ENCODE measurements around the gene ST3GAL2.
A peak's percentile ranks its signal among the peaks of the same experiment; 100 is the strongest.

Gene ST3GAL2

DNA sequence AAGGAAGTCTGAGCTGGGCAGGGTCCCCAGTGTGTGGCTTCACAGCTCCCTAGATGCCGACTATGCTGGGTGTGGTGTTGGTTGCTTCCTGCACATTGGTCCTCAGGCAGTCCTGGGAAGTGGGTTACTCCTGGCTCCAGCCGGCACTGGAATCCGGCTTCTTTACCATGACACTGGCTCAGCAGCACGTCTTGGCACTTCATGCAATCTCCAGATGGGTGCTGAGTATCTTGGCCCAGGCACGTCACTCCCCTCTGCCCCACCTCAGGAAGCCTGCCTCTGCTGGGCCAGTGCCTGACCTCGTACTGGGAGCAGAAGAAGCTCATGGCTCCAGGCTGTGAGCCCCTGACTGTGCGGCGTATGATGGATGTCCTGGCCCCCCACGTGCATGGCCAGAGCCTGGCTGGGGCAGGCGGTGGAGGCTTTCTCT is 40.0 kb upstream of the ST3GAL2 start:
- DNase-seq: no peak

DNA sequence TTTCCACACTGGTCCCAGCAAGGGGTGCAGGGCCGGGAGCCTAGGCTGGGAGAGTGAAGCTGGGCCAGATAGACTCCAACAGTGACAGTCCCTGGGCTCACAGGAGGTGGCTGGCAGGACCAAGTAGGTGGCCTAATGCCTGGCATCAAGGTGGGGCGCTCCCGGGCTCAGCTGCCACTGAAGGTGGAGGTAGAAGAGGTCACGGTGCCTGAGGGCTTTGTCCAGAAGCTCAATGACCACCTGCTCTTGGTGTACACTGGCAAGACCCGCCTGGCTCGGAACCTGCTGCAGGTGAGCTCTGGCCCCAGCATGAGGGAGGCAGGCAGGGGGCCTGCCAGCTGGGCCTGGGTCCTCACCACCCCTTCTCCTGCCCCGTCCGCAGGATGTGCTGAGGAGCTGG is 39.3 kb upstream of the ST3GAL2 start:
- H3K9me3 ChIP-seq (replicated peaks; ENCODE audit: insufficient read depth, low read length): no peaks in the 10 kb centered on the region
- DNase-seq: no peak
- H3K4me2 ChIP-seq (ENCODE audit: low read depth, low read length): no peak overlapping the region
- no peak overlapping the region for H3K27ac ChIP-seq (ENCODE audit: low read length)
- no peaks in the 10 kb centered on the region for H3K36me3 ChIP-seq (replicated peaks; ENCODE audit: insufficient read depth, low read length)
- H3K4me1 ChIP-seq (ENCODE audit: low read length): peaks cover 3% of the 10 kb centered on the region; the same call in 1 of the 2 replicates
- no peaks in the 10 kb centered on the region for H3K79me2 ChIP-seq (ENCODE audit: low read length)
- no peaks in the 10 kb centered on the region for H3F3A ChIP-seq (ENCODE audit: insufficient read depth, low read length)
- no peak for TF ChIP-seq EZH2 (optimal IDR thresholded peaks at IDR 0.05; ENCODE audit: low read depth, low read length)
- TF ChIP-seq, protein P1, sequence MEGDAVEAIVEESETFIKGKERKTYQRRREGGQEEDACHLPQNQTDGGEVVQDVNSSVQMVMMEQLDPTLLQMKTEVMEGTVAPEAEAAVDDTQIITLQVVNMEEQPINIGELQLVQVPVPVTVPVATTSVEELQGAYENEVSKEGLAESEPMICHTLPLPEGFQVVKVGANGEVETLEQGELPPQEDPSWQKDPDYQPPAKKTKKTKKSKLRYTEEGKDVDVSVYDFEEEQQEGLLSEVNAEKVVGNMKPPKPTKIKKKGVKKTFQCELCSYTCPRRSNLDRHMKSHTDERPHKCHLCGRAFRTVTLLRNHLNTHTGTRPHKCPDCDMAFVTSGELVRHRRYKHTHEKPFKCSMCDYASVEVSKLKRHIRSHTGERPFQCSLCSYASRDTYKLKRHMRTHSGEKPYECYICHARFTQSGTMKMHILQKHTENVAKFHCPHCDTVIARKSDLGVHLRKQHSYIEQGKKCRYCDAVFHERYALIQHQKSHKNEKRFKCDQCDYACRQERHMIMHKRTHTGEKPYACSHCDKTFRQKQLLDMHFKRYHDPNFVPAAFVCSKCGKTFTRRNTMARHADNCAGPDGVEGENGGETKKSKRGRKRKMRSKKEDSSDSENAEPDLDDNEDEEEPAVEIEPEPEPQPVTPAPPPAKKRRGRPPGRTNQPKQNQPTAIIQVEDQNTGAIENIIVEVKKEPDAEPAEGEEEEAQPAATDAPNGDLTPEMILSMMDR (IDR thresholded peaks at IDR 0.05; ENCODE audit: low read length): no peak
- TF ChIP-seq EZH2phosphoT487 (IDR thresholded peaks at IDR 0.05; ENCODE audit: low read length): no peak
- H3K4me3 ChIP-seq (ENCODE audit: low read length): no peak overlapping the region
- no peaks in the 10 kb centered on the region for H4K20me1 ChIP-seq (ENCODE audit: insufficient read depth, low read length)
- H3K27me3 ChIP-seq (replicated peaks; ENCODE audit: insufficient read depth, low read length): no peaks in the 10 kb centered on the region
- no peaks in the 10 kb centered on the region for H3K9me2 ChIP-seq (replicated peaks; ENCODE audit: insufficient read depth, low read length)
- no peak overlapping the region for H3K9ac ChIP-seq (ENCODE audit: low read length)
- no peak overlapping the region for H2AFZ ChIP-seq (ENCODE audit: low read length)

More for the DNA sequence above, 40.0 kb upstream of the ST3GAL2 start:
- H3K4me2 ChIP-seq (ENCODE audit: low read depth, low read length): no peak overlapping the region
- H3K4me1 ChIP-seq (ENCODE audit: low read length): peaks cover 3% of the 10 kb centered on the region; the same call in 1 of the 2 replicates
- no peak overlapping the region for H3K4me3 ChIP-seq (ENCODE audit: low read length)
- H3K9me2 ChIP-seq (replicated peaks; ENCODE audit: insufficient read depth, low read length): no peaks in the 10 kb centered on the region
- no peak overlapping the region for H2AFZ ChIP-seq (ENCODE audit: low read length)
- H3K27ac ChIP-seq (ENCODE audit: low read length): no peak overlapping the region
- H3K27me3 ChIP-seq (replicated peaks; ENCODE audit: insufficient read depth, low read length): no peaks in the 10 kb centered on the region
- TF ChIP-seq EZH2phosphoT487 (IDR thresholded peaks at IDR 0.05; ENCODE audit: low read length) (no peak), EZH2 (optimal IDR thresholded peaks at IDR 0.05; ENCODE audit: low read depth, low read length) (no peak)
- TF ChIP-seq, protein P1 (IDR thresholded peaks at IDR 0.05; ENCODE audit: low read length): no peak
- H4K20me1 ChIP-seq (ENCODE audit: insufficient read depth, low read length): no peaks in the 10 kb centered on the region
- H3K9me3 ChIP-seq (replicated peaks; ENCODE audit: insufficient read depth, low read length): no peaks in the 10 kb centered on the region
- no peaks in the 10 kb centered on the region for H3F3A ChIP-seq (ENCODE audit: insufficient read depth, low read length)
- no peaks in the 10 kb centered on the region for H3K79me2 ChIP-seq (ENCODE audit: low read length)
- no peak overlapping the region for H3K9ac ChIP-seq (ENCODE audit: low read length)
- no peaks in the 10 kb centered on the region for H3K36me3 ChIP-seq (replicated peaks; ENCODE audit: insufficient read depth, low read length)

DNA sequence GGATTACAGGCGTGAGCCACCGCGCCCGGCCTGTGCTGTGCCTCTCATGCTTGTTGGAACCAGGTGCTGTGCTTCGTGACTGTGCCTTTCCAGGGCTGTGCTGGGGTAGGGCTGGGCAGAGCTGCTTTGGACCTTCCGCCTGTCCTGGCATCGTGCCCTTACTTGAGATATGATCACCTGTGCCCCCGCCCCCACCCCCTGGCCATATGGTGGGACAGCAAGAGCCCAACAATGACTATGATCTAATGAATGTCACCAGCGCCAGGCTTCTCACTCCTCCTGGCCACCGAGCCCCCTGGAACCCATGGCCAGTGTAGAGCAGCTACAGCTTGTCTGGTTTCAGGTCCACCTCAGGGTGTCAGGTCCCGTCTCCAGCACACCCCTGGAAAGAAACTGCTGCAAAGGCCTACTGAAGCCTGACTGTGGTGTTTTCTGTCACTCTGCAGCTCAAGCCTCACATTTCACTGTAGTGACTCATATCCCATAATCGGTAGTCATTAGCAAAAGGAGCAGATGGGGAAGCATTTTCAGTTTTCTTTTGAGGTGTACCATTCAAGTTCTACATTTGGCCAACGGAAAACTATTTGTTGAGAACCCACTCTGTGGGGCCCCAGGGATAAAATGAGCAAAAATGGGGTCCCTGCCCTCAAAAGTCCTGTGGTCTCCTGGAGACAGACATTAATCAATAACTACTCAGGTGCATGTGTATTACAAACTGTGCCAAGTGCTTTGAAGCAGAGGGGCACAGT is 37.5 kb upstream of the ST3GAL2 start:
- Histone ChIP-seq H3K4me3 (ENCODE audit: low read length) (no peak overlapping the region), H3K9ac (ENCODE audit: low read length) (no peak overlapping the region), H3K79me2 (ENCODE audit: low read length) (no peaks in the 10 kb centered on the region), H3K27ac (ENCODE audit: low read length) (peak overlapping the region; percentile 60; the same call in 1 of the 2 replicates), H3K9me3 (replicated peaks; ENCODE audit: insufficient read depth, low read length) (no peaks in the 10 kb centered on the region), H3K27me3 (replicated peaks; ENCODE audit: insufficient read depth, low read length) (no peaks in the 10 kb centered on the region), H3F3A (ENCODE audit: insufficient read depth, low read length) (no peaks in the 10 kb centered on the region), H2AFZ (ENCODE audit: low read length) (no peak overlapping the region), H3K9me2 (replicated peaks; ENCODE audit: insufficient read depth, low read length) (no peaks in the 10 kb centered on the region), H4K20me1 (ENCODE audit: insufficient read depth, low read length) (no peaks in the 10 kb centered on the region), H3K4me1 (ENCODE audit: low read length) (peaks cover 3% of the 10 kb centered on the region; the same call in 1 of the 2 replicates), H3K36me3 (replicated peaks; ENCODE audit: insufficient read depth, low read length) (no peaks in the 10 kb centered on the region), H3K4me2 (ENCODE audit: low read depth, low read length) (peak overlapping the region; percentile 9; the same call in 1 of the 2 replicates)
- TF ChIP-seq, protein P1 (IDR thresholded peaks at IDR 0.05; ENCODE audit: low read length): no peak
- TF ChIP-seq EZH2phosphoT487 (IDR thresholded peaks at IDR 0.05; ENCODE audit: low read length): no peak
- no peak for TF ChIP-seq EZH2 (optimal IDR thresholded peaks at IDR 0.05; ENCODE audit: low read depth, low read length)
- peak; percentile 31 for DNase-seq

Data from MM.1S (cell line).